AG04450 (cell line): ENCODE results near the gene PLA2G7. TPM values are rescaled to one million over a fixed set of nuclear protein-coding genes. Genes with fewer than 3 reads are reported as not detected.

Source experiments
- CTCF ChIA-PET: fragments of 300-600, 350-600 bp; formaldehyde crosslinking; extraction: SDS; loops from one replicate; lab custom pipeline; 2022; ENCODE audit warnings: antibody characterized with exemption, inconsistent platforms; lab: Charles Lee
- POLR2A ChIA-PET: fragments of 350-600 bp; formaldehyde crosslinking; extraction: SDS; loops from one replicate; lab custom pipeline; 2021; ENCODE audit warnings: antibody characterized with exemption, inconsistent platforms; lab: Yijun Ruan, JAX
- DNase-seq: peaks from one replicate; pipeline ENCODE4 v3.0.0-alpha.2; 2011; ENCODE audit warnings: low read depth, low spot score
- H3K27ac ChIP-seq: one replicate; pipeline ENCODE4 v1.5.1; 2012; ENCODE audit warnings: low read depth, low read length, control low read depth
- H3K27me3 ChIP-seq: one replicate; pipeline ENCODE4 v1.6.0; 2012; ENCODE audit warnings: low read length; ENCODE audit not compliant: control insufficient read depth, insufficient read depth
- H3K4me3 ChIP-seq: 2 replicates; pipeline ENCODE4 v1.5.1; 2011; ENCODE audit warnings: mild to moderate bottlenecking, low read depth, low read length, control low read depth
- H3K9me3 ChIP-seq: 2 replicates; pipeline ENCODE4 v1.5.1; 2012; ENCODE audit warnings: low read length; ENCODE audit not compliant: control insufficient read depth, insufficient read depth
- CTCF ChIP-seq: IDR thresholded peaks from 2 replicates; pipeline ENCODE4 v1.5.1; 2011; ENCODE audit warnings: low read depth, low read length, control low read depth, inconsistent platforms
- polyA plus RNA-seq: library from polyadenylated mRNA; depleted of rRNA; stranded (reverse); fragments of >200 nt; gene quantifications from 2 replicates; pipeline ENCODE4 v1.2.3, GENCODE V29; 2011

Gene PLA2G7
- polyA plus RNA-seq, 1 experiment = not detected

- CTCF ChIA-PET = no interaction called here
- no peaks in the 10 kb centered on the region for H3K27me3 ChIP-seq
- POLR2A ChIA-PET = no interaction called here
- no peak overlapping the region for H3K4me3 ChIP-seq
- no peak for TF ChIP-seq CTCF
- peaks cover 18% of the 10 kb centered on the region for H3K9me3 ChIP-seq
- H3K27ac ChIP-seq = no peak overlapping the region
- no peak for DNase-seq
Observed at GRCh38 chr6:46690141-46690755, 44.9 kb downstream of the PLA2G7 start.

- no peak for TF ChIP-seq CTCF
- Histone ChIP-seq H3K9me3 (peaks cover 18% of the 10 kb centered on the region), H3K4me3 (no peak overlapping the region), H3K27me3 (no peaks in the 10 kb centered on the region), H3K27ac (no peak overlapping the region)
- no peak for DNase-seq
- POLR2A ChIA-PET = no interaction called here
- CTCF ChIA-PET = interaction anchor here (0.5 kb wide), 1 partner anchor 20 kb away, joined by 3 read pairs; no protein-coding TSS in a partner anchor
Observed at GRCh38 chr6:46689657-46690056, 45.5 kb downstream of the PLA2G7 start.

- Histone ChIP-seq H3K4me3 (no peak overlapping the region), H3K9me3 (peaks cover 18% of the 10 kb centered on the region), H3K27ac (no peak overlapping the region), H3K27me3 (no peaks in the 10 kb centered on the region)
- no peak for DNase-seq
- CTCF ChIA-PET = no interaction called here
- no peak for TF ChIP-seq CTCF
- POLR2A ChIA-PET = no interaction called here
Observed at GRCh38 chr6:46688966-46689335, 46.2 kb downstream of the PLA2G7 start.

- ChIA-PET POLR2A (no interaction called here), CTCF (no interaction called here)
- H3K27ac ChIP-seq = no peak overlapping the region
- H3K27me3 ChIP-seq = no peaks in the 10 kb centered on the region
- TF ChIP-seq CTCF = no peak
- no peak for DNase-seq
- peaks cover 18% of the 10 kb centered on the region for H3K9me3 ChIP-seq
- no peak overlapping the region for H3K4me3 ChIP-seq
Observed at GRCh38 chr6:46688117-46688965, 46.8 kb downstream of the PLA2G7 start.

- Histone ChIP-seq H3K27ac (no peak within 1 kb of the TSS), H3K4me3 (no peak within 1 kb of the TSS), H3K27me3 (no peaks in the 10 kb centered on the region), H3K9me3 (peaks cover 18% of the 10 kb centered on the region)
- no peak for TF ChIP-seq CTCF
- DNase-seq = no peak
- POLR2A ChIA-PET = no interaction called here
- CTCF ChIA-PET = no interaction called here
Observed at GRCh38 chr6:46687619-46688097, 47.5 kb downstream of the PLA2G7 start, which contains the start of gene TDRD6. Gene TDRD6 (plus strand): TSS chr6:46687885. CDS start chr6:46688129, 244 bp downstream.
